Measurements from ENCODE around the gene GABRG3. TPM values are rescaled to one million over a fixed set of nuclear protein-coding genes. Genes with fewer than 3 reads are reported as not detected.

Gene GABRG3
- total and polyA plus RNA-seq, 2 donors (not counting 3 experiments of a cell fraction or from before 2014, with no cell fraction given) = not detected

GRCh38 chr15:27082526-27082925 lies 111.5 kb downstream of the GABRG3 start:
- POLR2A ChIA-PET = no interaction called here
- intact Hi-C loops (cut with micrococcal nuclease) (no loop called here), dilution Hi-C loops (cut with MboI; ENCODE audit: extremely low pct_ligation_motif_present, low sequenced_read_pairs) (no loop called here)
- no TSS peak for BruUV-seq (replicated peaks)
- H3K9ac ChIP-seq (replicated peaks; ENCODE audit: extremely low read depth, insufficient read depth, low read length) = no peak overlapping the region
- FAIRE-seq (no peak), DNase-seq (ENCODE audit: low read depth, low spot score) (no peak)
- no peak overlapping the region for H3K27ac ChIP-seq (ENCODE audit: insufficient read depth, low read depth, low read length)
- H3K9me1 ChIP-seq (replicated peaks; ENCODE audit: control insufficient read depth, extremely low read depth, insufficient read depth, low read length) = no peaks in the 10 kb centered on the region
- H3K36me3 ChIP-seq (ENCODE audit: control insufficient read depth in 2 of 2, extremely low read depth in 1 of 2, insufficient read depth in 2 of 2, low read length in 2 of 2) = no peaks in the 10 kb centered on the region
- H3K27me3 ChIP-seq (ENCODE audit: control insufficient read depth in 2 of 2, insufficient read depth in 2 of 2, low read length in 2 of 2) = no peaks in the 10 kb centered on the region
- no peak overlapping the region for H2AFZ ChIP-seq (ENCODE audit: low read depth, low read length)
- CTCF ChIA-PET = no interaction called here
- H3K4me1 ChIP-seq (ENCODE audit: control insufficient read depth, extremely low read depth, insufficient read depth, low read length) = no peaks in the 10 kb centered on the region
- no peaks in the 10 kb centered on the region for H3K79me2 ChIP-seq (ENCODE audit: control insufficient read depth, insufficient read depth, low read length)
- H3K4me3 ChIP-seq (replicated peaks in 1 of 3; ENCODE audit: insufficient read depth in 1 of 3, low read depth in 1 of 3, low read length in 3 of 3) = no peak overlapping the region
- TF ChIP-seq FOS (IDR thresholded peaks at IDR 0.05; ENCODE audit: borderline replicate concordance, insufficient read depth, low read length) = no peak
- TF ChIP-seq POLR2AphosphoS5 (IDR thresholded peaks at IDR 0.05; ENCODE audit: insufficient read depth, low read depth, low read length) = no peak
- no peak for TF ChIP-seq POLR2A (IDR thresholded peaks at IDR 0.05; ENCODE audit: low read depth, low read length)
- no peak for TF ChIP-seq MAX (IDR thresholded peaks at IDR 0.05; ENCODE audit: insufficient read depth, insufficient read length)
- TF ChIP-seq JUN (IDR thresholded peaks at IDR 0.05; ENCODE audit: borderline replicate concordance, insufficient read depth, insufficient read length, low read depth) = no peak
- TF ChIP-seq GATA2 (IDR thresholded peaks at IDR 0.05; ENCODE audit: insufficient read depth, insufficient read length, low read depth, low read length) = no peak
- H3K9me3 ChIP-seq (replicated peaks; ENCODE audit: control insufficient read depth, insufficient read depth, low read length) = no peaks in the 10 kb centered on the region
- no peak overlapping the region for H3K4me2 ChIP-seq (ENCODE audit: insufficient read depth, low read length)
- H4K20me1 ChIP-seq (replicated peaks; ENCODE audit: control insufficient read depth, extremely low read depth, insufficient read depth, low read length) = no peaks in the 10 kb centered on the region

GRCh38 chr15:27084844-27085243 lies 113.9 kb downstream of the GABRG3 start:
- CTCF ChIA-PET = no interaction called here
- H3K27ac ChIP-seq (ENCODE audit: insufficient read depth, low read depth, low read length) = no peak overlapping the region
- H3K4me2 ChIP-seq (ENCODE audit: insufficient read depth, low read length) = no peak overlapping the region
- H3K9me3 ChIP-seq (replicated peaks; ENCODE audit: control insufficient read depth, insufficient read depth, low read length) = no peaks in the 10 kb centered on the region
- H3K36me3 ChIP-seq (ENCODE audit: control insufficient read depth in 2 of 2, extremely low read depth in 1 of 2, insufficient read depth in 2 of 2, low read length in 2 of 2) = no peaks in the 10 kb centered on the region
- no peak overlapping the region for H2AFZ ChIP-seq (ENCODE audit: low read depth, low read length)
- POLR2A ChIA-PET = no interaction called here
- BruUV-seq (replicated peaks) = no TSS peak
- H3K9ac ChIP-seq (replicated peaks; ENCODE audit: extremely low read depth, insufficient read depth, low read length) = no peak overlapping the region
- H3K27me3 ChIP-seq (ENCODE audit: control insufficient read depth in 2 of 2, insufficient read depth in 2 of 2, low read length in 2 of 2) = no peaks in the 10 kb centered on the region
- FAIRE-seq (no peak), DNase-seq (ENCODE audit: low read depth, low spot score) (no peak)
- intact Hi-C loops (cut with micrococcal nuclease) = no loop called here
- H3K79me2 ChIP-seq (ENCODE audit: control insufficient read depth, insufficient read depth, low read length) = no peaks in the 10 kb centered on the region
- TF ChIP-seq JUN (IDR thresholded peaks at IDR 0.05; ENCODE audit: borderline replicate concordance, insufficient read depth, insufficient read length, low read depth) = no peak
- no peak for TF ChIP-seq EZH2 (IDR thresholded peaks at IDR 0.05; ENCODE audit: borderline replicate concordance, low read depth, low read length, severe bottlenecking)
- TF ChIP-seq FOS (IDR thresholded peaks at IDR 0.05; ENCODE audit: borderline replicate concordance, insufficient read depth, low read length) = no peak
- TF ChIP-seq MYC (IDR thresholded peaks at IDR 0.05; ENCODE audit: low read depth, low read length) = no peak
- TF ChIP-seq CTCF (IDR thresholded peaks at IDR 0.05; ENCODE audit: extremely low read depth in 1 of 2, insufficient read depth in 1 of 2, low read depth in 1 of 2, low read length in 2 of 2) = no peak
- no peak for TF ChIP-seq MAX (IDR thresholded peaks at IDR 0.05; ENCODE audit: insufficient read depth, insufficient read length)
- no peak for TF ChIP-seq POLR2A (IDR thresholded peaks at IDR 0.05; ENCODE audit: low read depth, low read length)
- TF ChIP-seq GATA2 (IDR thresholded peaks at IDR 0.05; ENCODE audit: insufficient read depth, insufficient read length, low read depth, low read length) = no peak
- no peak for TF ChIP-seq POLR2AphosphoS5 (IDR thresholded peaks at IDR 0.05; ENCODE audit: insufficient read depth, low read depth, low read length)
- no peaks in the 10 kb centered on the region for H4K20me1 ChIP-seq (replicated peaks; ENCODE audit: control insufficient read depth, extremely low read depth, insufficient read depth, low read length)
- H3K4me1 ChIP-seq (ENCODE audit: control insufficient read depth, extremely low read depth, insufficient read depth, low read length) = no peaks in the 10 kb centered on the region
- H3K4me3 ChIP-seq (replicated peaks in 1 of 3; ENCODE audit: insufficient read depth in 1 of 3, low read depth in 1 of 3, low read length in 3 of 3) = no peak overlapping the region
- dilution Hi-C loops (cut with MboI; ENCODE audit: extremely low pct_ligation_motif_present, low sequenced_read_pairs) = no loop called here
- no peaks in the 10 kb centered on the region for H3K9me1 ChIP-seq (replicated peaks; ENCODE audit: control insufficient read depth, extremely low read depth, insufficient read depth, low read length)

All from endothelial cell of umbilical vein (primary cell).